OCI-LY7 (cell line): ENCODE data around the gene CUEDC2. TPM values are rescaled to one million over a fixed set of nuclear protein-coding genes. Genes with fewer than 3 reads are reported as not detected.

Source experiments
- BruUV-seq: library from RNA; stranded (reverse); fragments of 400-500 nt; replicated peaks from 2 replicates; lab custom pipeline; 2021; lab: Mats Ljungman, UMichigan
- CTCF ChIA-PET: fragments of 300-600 bp; sonication (Branson Sonifier 250); formaldehyde crosslinking; loops from one replicate; lab custom pipeline; 2022; ENCODE audit warnings: antibody characterized with exemption; ENCODE audit not compliant: unreplicated experiment; lab: Charles Lee
- POLR2A ChIA-PET: fragments of 300-600 bp; sonication (Branson Sonifier 250); formaldehyde crosslinking; loops from one replicate; lab custom pipeline; 2022; ENCODE audit warnings: antibody characterized with exemption; lab: Charles Lee
- DNase-seq: peaks from one replicate; pipeline ENCODE4 v3.0.0-alpha.2; 2015; ENCODE audit warnings: low spot score
- H2AFZ ChIP-seq: fragments of 200-600 bp; sonication (generic), shearing (Covaris generic); 2 replicates; pipeline ENCODE4 v1.6.1; 2014; ENCODE audit warnings: mild to moderate bottlenecking, antibody characterized with exemption, low read length, moderate library complexity
- H3K27ac ChIP-seq: fragments of 200-600 bp; sonication (generic); 2 replicates; pipeline ENCODE4 v1.5.1; 2014; ENCODE audit warnings: mixed run types, low read depth, mild to moderate bottlenecking, moderate library complexity, low read length, inconsistent platforms; ENCODE audit not compliant: poor library complexity, severe bottlenecking
- H3K36me3 ChIP-seq: fragments of 200-600 bp; sonication (generic); 2 replicates; pipeline ENCODE4 v1.6.1; 2014; ENCODE audit warnings: mild to moderate bottlenecking, antibody characterized with exemption, low read length, moderate library complexity, mixed read lengths; ENCODE audit not compliant: insufficient read depth
- H3K4me1 ChIP-seq: fragments of 200-600 bp; sonication (generic); 2 replicates; pipeline ENCODE4 v1.5.1; 2014; ENCODE audit warnings: mild to moderate bottlenecking, low read length; ENCODE audit not compliant: insufficient read depth, poor library complexity, severe bottlenecking
- H3K4me2 ChIP-seq: fragments of 200-600 bp; sonication (generic); 2 replicates; pipeline ENCODE4 v1.6.1; 2014; ENCODE audit warnings: mild to moderate bottlenecking, low read length
- H3K4me3 ChIP-seq: fragments of 200-600 bp; sonication (generic); 2 replicates; pipeline ENCODE4 v1.5.1; 2014; ENCODE audit warnings: mild to moderate bottlenecking, low read depth, low read length; ENCODE audit not compliant: poor library complexity, severe bottlenecking
- H3K79me2 ChIP-seq: fragments of 200-600 bp; sonication (generic); 2 replicates; pipeline ENCODE4 v1.6.1; 2016; ENCODE audit warnings: low read depth, mild to moderate bottlenecking, low read length, moderate library complexity, mixed read lengths; ENCODE audit not compliant: insufficient read depth
- H3K9me2 ChIP-seq: fragments of 200-600 bp; sonication (generic); 2 replicates; pipeline ENCODE4 v1.6.1; 2016; ENCODE audit warnings: mild to moderate bottlenecking, low read length, mixed read lengths; ENCODE audit not compliant: insufficient read depth
- H3K9me3 ChIP-seq: fragments of 200-600 bp; sonication (generic); 2 replicates; pipeline ENCODE4 v1.6.1; 2014; ENCODE audit warnings: mild to moderate bottlenecking, mixed run types, low read length, mixed read lengths
- H4K20me1 ChIP-seq: fragments of 200-600 bp; sonication (generic); 2 replicates; pipeline ENCODE4 v1.6.1; 2014; ENCODE audit warnings: mild to moderate bottlenecking, antibody characterized with exemption, low read length, moderate library complexity, mixed read lengths; ENCODE audit not compliant: insufficient read depth
- EZH2phosphoT487 ChIP-seq: fragments of 200-600 bp; sonication (generic); IDR thresholded peaks from 2 replicates; pipeline ENCODE4 v1.6.1; 2018; ENCODE audit warnings: low read depth, borderline replicate concordance, mild to moderate bottlenecking, mixed run types, antibody characterized with exemption, low read length, moderate library complexity, mixed read lengths
- intact Hi-C: fragments of 100-400 bp; cut with micrococcal nuclease; formaldehyde crosslinking; loops from one replicate; pipeline ENCODE4 v1.10.0; 2022; ENCODE audit not compliant: unreplicated experiment
- total RNA-seq, 2 experiments: library from RNA; depleted of rRNA in 1 of 2; stranded (reverse); fragments of >200 nt in 1 of 2; shearing (Covaris generic) in 1 of 2; gene quantifications; 2 replicates each; pipeline ENCODE4 v1.2.3, GENCODE V29; 2014 to 2022
- TF ChIP-seq, protein P1 (sequence below): fragments of 200-600 bp; sonication (generic); conservative IDR thresholded peaks from 2 replicates; pipeline ENCODE4 v1.5.1; 2014; ENCODE audit warnings: mild to moderate bottlenecking, antibody characterized with exemption, low read length, moderate library complexity, mixed read lengths

The CUEDC2 gene
- total RNA-seq, 2 experiments from 2014 or later: 48.9 to 73.3 TPM

DNA sequence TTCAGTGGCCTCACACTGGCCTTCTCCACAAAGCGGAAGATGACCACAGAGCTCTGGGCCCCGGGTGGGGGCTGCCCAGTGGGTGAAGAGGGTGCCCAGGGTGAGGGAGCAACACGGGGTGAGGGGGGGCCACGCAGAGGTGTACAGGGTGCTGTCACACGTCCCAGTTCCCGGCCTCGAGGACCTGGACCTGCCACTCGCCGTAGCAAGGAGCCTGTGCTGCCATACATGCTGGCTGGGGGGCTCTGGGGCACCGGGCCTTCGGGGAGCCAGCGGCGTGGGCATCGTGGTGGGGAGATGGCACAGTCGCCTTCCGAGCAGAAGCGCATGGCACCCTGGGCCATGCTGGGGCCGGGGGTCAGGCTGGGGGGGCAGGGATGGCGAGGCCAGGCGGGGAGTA is 15.7 kb downstream of the CUEDC2 start:
- no TSS peak for BruUV-seq
- Histone ChIP-seq H3K4me2 (no peak overlapping the region), H3K9me2 (no peaks in the 10 kb centered on the region), H2AFZ (no peak overlapping the region), H3K4me3 (no peak overlapping the region), H4K20me1 (no peaks in the 10 kb centered on the region), H3K27ac (no peak overlapping the region), H3K79me2 (no peaks in the 10 kb centered on the region; the same call in 1 of the 2 replicates), H3K4me1 (peaks cover 48% of the 10 kb centered on the region), H3K36me3 (no peaks in the 10 kb centered on the region), H3K9me3 (no peaks in the 10 kb centered on the region)
- POLR2A ChIA-PET: no interaction called here
- CTCF ChIA-PET: no interaction called here
- intact Hi-C loops: no loop called here
- no peak for DNase-seq
- TF ChIP-seq EZH2phosphoT487: no peak
- TF ChIP-seq, protein P1, sequence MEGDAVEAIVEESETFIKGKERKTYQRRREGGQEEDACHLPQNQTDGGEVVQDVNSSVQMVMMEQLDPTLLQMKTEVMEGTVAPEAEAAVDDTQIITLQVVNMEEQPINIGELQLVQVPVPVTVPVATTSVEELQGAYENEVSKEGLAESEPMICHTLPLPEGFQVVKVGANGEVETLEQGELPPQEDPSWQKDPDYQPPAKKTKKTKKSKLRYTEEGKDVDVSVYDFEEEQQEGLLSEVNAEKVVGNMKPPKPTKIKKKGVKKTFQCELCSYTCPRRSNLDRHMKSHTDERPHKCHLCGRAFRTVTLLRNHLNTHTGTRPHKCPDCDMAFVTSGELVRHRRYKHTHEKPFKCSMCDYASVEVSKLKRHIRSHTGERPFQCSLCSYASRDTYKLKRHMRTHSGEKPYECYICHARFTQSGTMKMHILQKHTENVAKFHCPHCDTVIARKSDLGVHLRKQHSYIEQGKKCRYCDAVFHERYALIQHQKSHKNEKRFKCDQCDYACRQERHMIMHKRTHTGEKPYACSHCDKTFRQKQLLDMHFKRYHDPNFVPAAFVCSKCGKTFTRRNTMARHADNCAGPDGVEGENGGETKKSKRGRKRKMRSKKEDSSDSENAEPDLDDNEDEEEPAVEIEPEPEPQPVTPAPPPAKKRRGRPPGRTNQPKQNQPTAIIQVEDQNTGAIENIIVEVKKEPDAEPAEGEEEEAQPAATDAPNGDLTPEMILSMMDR: no peak

DNA sequence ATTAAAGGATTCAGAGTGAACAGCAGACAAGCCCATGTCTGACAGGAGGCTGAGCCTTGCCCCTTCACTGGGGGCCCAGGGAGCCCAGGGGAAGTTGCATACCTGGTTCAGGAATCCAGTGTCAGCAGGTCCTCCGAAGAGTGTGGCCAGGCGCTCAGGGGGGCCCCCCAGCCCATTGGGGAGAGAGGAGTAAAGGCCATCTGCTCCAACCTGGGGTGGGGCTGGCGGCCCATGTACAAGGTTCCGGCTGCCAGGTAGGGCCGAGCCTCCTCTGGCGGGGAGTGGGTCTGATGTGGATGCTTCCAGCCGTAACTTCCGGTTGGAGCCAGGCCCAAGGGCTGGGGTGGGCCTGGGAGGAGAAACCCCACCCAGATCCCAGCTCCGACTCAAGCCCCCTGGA is 16.1 kb downstream of the CUEDC2 start:
- no peaks in the 10 kb centered on the region for H3K9me2 ChIP-seq
- H3K4me3 ChIP-seq: no peak overlapping the region
- DNase-seq: no peak
- H4K20me1 ChIP-seq: no peaks in the 10 kb centered on the region
- ChIA-PET POLR2A (no interaction called here), CTCF (no interaction called here)
- no peak overlapping the region for H3K4me2 ChIP-seq
- H3K4me1 ChIP-seq: peaks cover 48% of the 10 kb centered on the region
- H3K36me3 ChIP-seq: no peaks in the 10 kb centered on the region
- no TSS peak for BruUV-seq
- intact Hi-C loops: no loop called here
- H2AFZ ChIP-seq: no peak overlapping the region
- no peaks in the 10 kb centered on the region for H3K79me2 ChIP-seq
- no peak for TF ChIP-seq EZH2phosphoT487
- TF ChIP-seq, protein P1: no peak
- H3K27ac ChIP-seq: no peak overlapping the region
- no peaks in the 10 kb centered on the region for H3K9me3 ChIP-seq

- TF ChIP-seq EZH2phosphoT487: no peak
- TF ChIP-seq, protein P1: no peak
- Histone ChIP-seq H3K9me3 (no peaks in the 10 kb centered on the region), H3K4me3 (no peak overlapping the region), H3K4me2 (no peak overlapping the region), H3K4me1 (peaks cover 42% of the 10 kb centered on the region), H3K79me2 (no peaks in the 10 kb centered on the region), H3K9me2 (no peaks in the 10 kb centered on the region), H4K20me1 (peaks cover 2% of the 10 kb centered on the region; the same call in 1 of the 2 replicates), H2AFZ (no peak overlapping the region), H3K27ac (no peak overlapping the region), H3K36me3 (no peaks in the 10 kb centered on the region)
- DNase-seq: no peak
- ChIA-PET CTCF (no interaction called here), POLR2A (no interaction called here)
- intact Hi-C loops: no loop called here
- no TSS peak for BruUV-seq
Observed at GRCh38 chr10:102414749-102415148, 17.6 kb downstream of the CUEDC2 start.
